Measurements from ENCODE around the gene CYBRD1. TPM values are rescaled to one million over a fixed set of nuclear protein-coding genes. Genes with fewer than 3 reads are reported as not detected.

The CYBRD1 gene
- total RNA-seq, 1 experiment from 2014 or later: 45.6 TPM

- in situ Hi-C loops (cut with HindIII; ENCODE audit: low pct_unique_long_range_greater_than_20kb, low sequenced_read_pairs): no loop called here
- no peak for DNase-seq (ENCODE audit: low read depth, low spot score)
Observed at GRCh38 chr2:171540437-171540836, 18.2 kb downstream of the CYBRD1 start.

DNA sequence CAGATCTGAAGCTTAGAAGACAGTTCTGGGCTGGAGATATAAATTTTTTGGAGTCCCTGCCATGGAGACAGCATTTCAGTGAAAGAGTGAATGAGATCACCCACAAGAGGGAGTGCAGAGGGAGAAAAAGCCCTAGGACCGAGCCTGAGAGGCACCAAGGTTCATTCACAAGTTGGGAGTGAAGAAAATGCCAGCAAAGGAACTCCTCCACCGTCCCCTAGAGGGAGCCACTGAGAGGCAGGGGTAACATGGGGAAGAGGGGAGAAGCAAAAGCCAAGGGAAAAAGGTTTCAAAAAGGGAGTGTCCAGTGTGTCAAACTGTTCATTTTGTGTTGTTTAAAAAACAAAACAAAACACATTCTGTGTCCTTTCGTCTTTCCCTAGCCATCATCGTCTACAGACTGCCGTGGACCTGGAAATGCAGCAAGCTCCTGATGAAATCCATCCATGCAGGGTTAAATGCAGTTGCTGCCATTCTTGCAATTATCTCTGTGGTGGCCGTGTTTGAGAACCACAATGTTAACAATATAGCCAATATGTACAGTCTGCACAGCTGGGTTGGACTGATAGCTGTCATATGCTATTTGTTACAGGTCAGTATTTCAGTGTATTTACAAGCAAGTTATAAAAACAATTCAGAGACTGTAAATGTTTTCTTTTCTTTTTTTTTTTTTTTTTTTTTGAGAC is 19.1 kb downstream of the CYBRD1 start:
- in situ Hi-C loops (cut with HindIII; ENCODE audit: low pct_unique_long_range_greater_than_20kb, low sequenced_read_pairs): no loop called here
- DNase-seq (ENCODE audit: low read depth, low spot score): peak; percentile 62

DNA sequence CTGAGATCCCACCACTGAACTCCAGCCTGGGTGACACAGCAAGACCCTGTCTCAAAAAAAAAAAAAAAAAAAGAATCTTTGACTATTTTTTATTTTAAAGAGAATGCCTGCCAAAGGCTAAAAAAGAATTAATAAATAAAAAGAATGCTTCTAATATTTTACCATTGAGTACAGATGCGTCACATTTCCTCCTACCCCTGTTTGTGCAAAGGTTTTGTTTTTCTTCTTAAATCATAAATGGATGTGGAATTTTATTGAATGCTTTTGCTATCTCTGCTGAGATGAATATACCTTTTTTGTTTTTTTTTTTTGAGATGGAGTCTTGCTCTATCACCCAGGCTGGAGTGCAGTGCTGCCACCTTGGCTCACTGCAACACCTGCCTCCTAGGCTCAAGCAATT is 22.8 kb downstream of the CYBRD1 start:
- in situ Hi-C loops (cut with HindIII; ENCODE audit: low pct_unique_long_range_greater_than_20kb, low sequenced_read_pairs): no loop called here
- DNase-seq (ENCODE audit: low read depth, low spot score): no peak

- in situ Hi-C loops (cut with HindIII; ENCODE audit: low pct_unique_long_range_greater_than_20kb, low sequenced_read_pairs): no loop called here
- DNase-seq (ENCODE audit: low read depth, low spot score): no peak
Observed at GRCh38 chr2:171547256-171547655, 25.0 kb downstream of the CYBRD1 start.

DNA sequence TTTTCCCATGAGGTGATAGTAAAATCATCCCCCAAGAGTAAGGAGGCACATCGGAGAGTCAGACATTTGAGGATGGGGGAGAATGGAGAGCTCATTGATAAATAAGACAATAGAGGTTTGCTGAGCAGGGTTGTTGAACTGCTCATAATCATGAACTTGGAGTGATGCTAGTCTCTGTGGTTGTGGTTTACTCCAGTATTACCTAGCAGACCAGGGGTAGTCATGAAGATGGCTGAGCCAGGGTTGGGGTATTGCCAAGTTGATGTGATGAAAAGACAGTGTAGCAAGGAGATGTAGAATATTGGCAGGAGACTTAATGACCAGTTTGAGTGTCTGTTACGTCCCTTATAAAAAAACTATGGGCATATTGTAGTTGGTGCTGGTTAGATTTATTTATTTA is 25.4 kb downstream of the CYBRD1 start:
- in situ Hi-C loops (cut with HindIII; ENCODE audit: low pct_unique_long_range_greater_than_20kb, low sequenced_read_pairs): no loop called here
- DNase-seq (ENCODE audit: low read depth, low spot score): no peak

DNA sequence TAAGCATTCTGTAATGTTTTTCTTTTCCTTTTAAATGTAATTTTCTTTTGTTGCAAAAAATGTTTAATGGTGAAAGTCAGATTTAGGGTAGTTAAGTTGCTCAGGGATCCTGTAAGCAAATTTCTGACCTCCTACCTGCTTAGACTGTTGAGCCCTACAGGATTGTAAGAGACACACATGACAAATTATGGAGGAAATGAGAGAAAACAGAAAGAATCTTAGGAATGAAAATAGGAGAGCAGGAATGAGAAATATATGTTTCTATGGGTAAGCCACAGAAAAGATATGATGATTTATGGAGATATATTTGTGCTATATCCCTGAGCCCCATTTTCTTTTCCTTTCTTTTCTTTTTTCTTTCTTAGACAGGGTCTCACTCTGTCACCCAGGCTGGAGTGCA is 28.3 kb downstream of the CYBRD1 start:
- DNase-seq (ENCODE audit: low read depth, low spot score): no peak
- in situ Hi-C loops (cut with HindIII; ENCODE audit: low pct_unique_long_range_greater_than_20kb, low sequenced_read_pairs): no loop called here

- in situ Hi-C loops (cut with HindIII; ENCODE audit: low pct_unique_long_range_greater_than_20kb, low sequenced_read_pairs): no loop called here
- no peak for DNase-seq (ENCODE audit: low read depth, low spot score)
Observed at GRCh38 chr2:171551836-171552235, 29.6 kb downstream of the CYBRD1 start.

DNA sequence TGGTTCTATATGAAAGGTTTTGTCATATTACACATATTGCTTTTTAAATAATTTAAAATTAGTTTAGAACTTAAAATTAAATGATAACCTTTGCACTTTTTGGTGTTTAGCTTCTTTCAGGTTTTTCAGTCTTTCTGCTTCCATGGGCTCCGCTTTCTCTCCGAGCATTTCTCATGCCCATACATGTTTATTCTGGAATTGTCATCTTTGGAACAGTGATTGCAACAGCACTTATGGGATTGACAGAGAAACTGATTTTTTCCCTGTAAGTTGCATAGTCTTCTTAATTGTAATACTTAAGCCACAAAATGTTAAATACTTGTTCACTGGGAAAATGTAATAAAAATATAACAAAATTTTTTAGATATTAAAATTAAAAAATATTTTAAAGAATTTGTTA is 31.0 kb downstream of the CYBRD1 start:
- in situ Hi-C loops (cut with HindIII; ENCODE audit: low pct_unique_long_range_greater_than_20kb, low sequenced_read_pairs): no loop called here
- no peak for DNase-seq (ENCODE audit: low read depth, low spot score)

- in situ Hi-C loops (cut with HindIII; ENCODE audit: low pct_unique_long_range_greater_than_20kb, low sequenced_read_pairs): no loop called here
- no peak for DNase-seq (ENCODE audit: low read depth, low spot score)
Observed at GRCh38 chr2:171553858-171554257, 31.6 kb downstream of the CYBRD1 start.

- DNase-seq (ENCODE audit: low read depth, low spot score): no peak
Observed at GRCh38 chr2:171554991-171555615, 32.8 kb downstream of the CYBRD1 start.

GRCh38 chr2:171557363-171557762 is 35.1 kb downstream of the CYBRD1 start:
- in situ Hi-C loops (cut with HindIII; ENCODE audit: low pct_unique_long_range_greater_than_20kb, low sequenced_read_pairs): no loop called here
- DNase-seq (ENCODE audit: low read depth, low spot score): no peak

More at GRCh38 chr2:171554991-171555615, 32.8 kb downstream of the CYBRD1 start:
- in situ Hi-C loops (cut with HindIII; ENCODE audit: low pct_unique_long_range_greater_than_20kb, low sequenced_read_pairs): no loop called here

DNA sequence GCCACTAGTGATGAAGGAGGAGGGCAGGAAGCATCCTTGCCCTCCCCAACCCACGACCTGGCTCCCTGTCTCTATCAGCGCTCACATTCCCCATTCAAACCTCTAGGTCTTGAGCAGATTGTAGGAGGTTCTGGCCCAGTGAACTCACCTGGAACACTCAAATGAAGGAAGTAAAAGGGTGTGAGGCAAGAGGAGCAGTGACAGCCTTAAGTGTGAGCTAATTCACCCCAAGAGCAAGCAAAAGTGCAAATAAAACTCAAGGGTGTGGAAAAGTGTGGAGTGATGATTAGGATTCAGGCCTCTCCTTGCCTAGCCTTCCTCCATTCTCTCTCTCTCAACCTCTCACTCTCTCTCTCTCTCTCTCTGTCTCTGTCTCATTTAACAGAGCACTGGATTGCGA is 41.0 kb downstream of the CYBRD1 start:
- in situ Hi-C loops (cut with HindIII; ENCODE audit: low pct_unique_long_range_greater_than_20kb, low sequenced_read_pairs): no loop called here
- no peak for DNase-seq (ENCODE audit: low read depth, low spot score)

- no peak for DNase-seq (ENCODE audit: low read depth, low spot score)
- in situ Hi-C loops (cut with HindIII; ENCODE audit: low pct_unique_long_range_greater_than_20kb, low sequenced_read_pairs): no loop called here
Observed at GRCh38 chr2:171564463-171564862, 42.2 kb downstream of the CYBRD1 start.

GRCh38 chr2:171566057-171566456 is 43.8 kb downstream of the CYBRD1 start:
- DNase-seq (ENCODE audit: low read depth, low spot score): no peak
- in situ Hi-C loops (cut with HindIII; ENCODE audit: low pct_unique_long_range_greater_than_20kb, low sequenced_read_pairs): no loop called here

DNA sequence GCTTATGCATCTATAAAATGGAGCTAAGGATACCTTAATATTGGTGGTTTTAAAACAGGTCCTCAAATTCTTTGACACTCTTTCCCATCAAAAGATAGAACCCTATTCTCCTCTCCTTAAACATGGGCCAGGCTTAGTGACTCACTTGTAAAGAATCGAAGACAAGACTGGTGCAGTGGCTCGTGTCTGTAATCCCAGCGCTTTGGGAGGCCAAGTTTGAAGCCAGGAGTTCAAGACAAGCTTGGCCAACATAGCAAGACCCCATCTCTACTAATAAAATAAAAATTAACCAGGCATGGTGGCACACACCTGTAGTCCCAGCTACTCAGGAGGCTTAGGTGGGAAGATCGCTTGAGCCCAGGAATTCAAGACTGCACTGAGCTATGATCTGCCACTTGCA is 44.5 kb downstream of the CYBRD1 start:
- in situ Hi-C loops (cut with HindIII; ENCODE audit: low pct_unique_long_range_greater_than_20kb, low sequenced_read_pairs): no loop called here
- DNase-seq (ENCODE audit: low read depth, low spot score): no peak

GRCh38 chr2:171568089-171568488 is 45.8 kb downstream of the CYBRD1 start:
- in situ Hi-C loops (cut with HindIII; ENCODE audit: low pct_unique_long_range_greater_than_20kb, low sequenced_read_pairs): no loop called here
- DNase-seq (ENCODE audit: low read depth, low spot score): peak; percentile 23

- in situ Hi-C loops (cut with HindIII; ENCODE audit: low pct_unique_long_range_greater_than_20kb, low sequenced_read_pairs): no loop called here
- no peak for DNase-seq (ENCODE audit: low read depth, low spot score)
Observed at GRCh38 chr2:171571721-171572120, 49.4 kb downstream of the CYBRD1 start.

DNA sequence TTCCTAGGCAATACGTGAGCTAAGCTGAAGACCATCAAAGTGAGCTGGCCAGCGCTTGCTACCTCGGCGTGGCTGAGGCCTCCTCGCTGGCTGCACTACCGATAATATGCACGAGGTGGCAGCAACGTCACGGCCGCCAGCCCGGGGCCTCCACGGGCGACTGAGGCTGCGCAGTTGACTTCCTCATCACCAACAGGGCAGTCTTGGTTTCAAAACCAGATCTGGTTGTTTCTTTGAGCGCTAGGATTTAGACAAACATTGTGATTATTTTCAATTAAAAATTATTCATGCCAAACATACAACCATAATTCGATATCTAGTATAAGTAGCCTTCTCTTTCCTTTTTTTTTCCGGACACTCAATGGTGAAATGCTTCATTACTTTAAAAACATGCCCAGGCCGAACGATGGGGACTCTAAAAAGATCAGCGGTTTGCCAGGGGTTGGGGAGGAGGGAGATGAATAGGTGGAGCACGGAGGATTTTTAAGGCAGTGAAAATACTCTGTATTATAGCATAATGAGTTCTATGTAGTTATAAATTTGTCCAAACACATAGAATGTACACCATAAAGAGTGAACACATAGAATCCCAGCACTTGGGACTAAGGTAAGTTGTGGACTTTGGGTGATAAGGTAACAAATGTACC is 52.0 kb downstream of the CYBRD1 start:
- peak; percentile 79 for DNase-seq (ENCODE audit: low read depth, low spot score)
- in situ Hi-C loops (cut with HindIII; ENCODE audit: low pct_unique_long_range_greater_than_20kb, low sequenced_read_pairs): no loop called here

GRCh38 chr2:171575606-171576005 is 53.3 kb downstream of the CYBRD1 start:
- in situ Hi-C loops (cut with HindIII; ENCODE audit: low pct_unique_long_range_greater_than_20kb, low sequenced_read_pairs): no loop called here
- no peak for DNase-seq (ENCODE audit: low read depth, low spot score)
